Activated gamma-delta T cell (primary cell): ENCODE measurements around the gene RERE.
"Not testable (repeated sequence)": the region's sequence is repeated elsewhere in the genome, so short reads cannot be mapped to it uniquely, and the experiment has no call there.

Source experiments
- DNase-seq: peaks from one replicate; lab custom pipeline; 2025; lab: John Stamatoyannopoulos, UW

Gene RERE

DNA sequence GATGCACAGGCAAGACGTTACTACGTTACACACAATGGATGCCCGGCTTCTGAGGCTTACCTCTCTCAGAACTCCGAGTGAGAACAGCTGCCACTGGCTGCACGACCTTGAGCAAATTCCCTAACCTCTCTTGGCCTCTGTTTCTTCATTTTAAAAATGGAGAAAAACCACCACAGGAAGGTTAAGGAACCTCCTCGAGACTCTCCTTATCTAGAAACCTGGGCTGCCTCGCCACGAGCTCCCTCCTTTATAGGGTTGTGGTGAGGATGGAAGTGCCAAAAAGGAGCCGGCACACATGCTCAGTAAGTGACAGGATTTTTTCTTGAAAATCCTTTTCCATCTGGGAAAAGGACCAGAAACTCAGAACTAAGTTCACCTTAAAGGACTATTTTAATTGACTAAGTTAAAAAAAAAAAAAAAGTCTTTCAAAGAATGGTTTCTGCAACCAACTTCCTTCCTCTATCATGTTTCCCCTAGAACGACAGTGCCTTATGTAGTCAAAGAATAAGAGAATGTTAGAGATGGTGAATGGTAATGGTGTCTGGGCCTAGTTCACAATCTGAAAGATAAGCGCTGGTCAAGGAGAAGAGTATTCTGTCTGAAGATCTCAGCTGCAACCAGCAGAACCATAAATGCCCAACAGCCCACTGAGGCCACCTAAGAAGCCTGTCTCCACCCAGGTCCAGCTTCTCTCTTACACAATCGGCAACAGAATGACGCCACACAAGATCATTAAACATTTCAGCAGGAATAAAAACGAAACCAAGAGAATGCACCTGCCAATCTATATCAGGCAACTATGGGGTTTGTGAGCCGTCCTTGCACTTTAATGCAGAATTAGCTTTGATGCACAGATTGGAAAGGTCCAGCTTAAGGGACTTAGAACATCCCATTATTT, 434.6 kb downstream of the RERE start:
- DNase-seq, result no peak

- no peak for DNase-seq
These were observed 435.4 kb downstream of the RERE start for GRCh38 chr1:8382051-8382505.

DNA sequence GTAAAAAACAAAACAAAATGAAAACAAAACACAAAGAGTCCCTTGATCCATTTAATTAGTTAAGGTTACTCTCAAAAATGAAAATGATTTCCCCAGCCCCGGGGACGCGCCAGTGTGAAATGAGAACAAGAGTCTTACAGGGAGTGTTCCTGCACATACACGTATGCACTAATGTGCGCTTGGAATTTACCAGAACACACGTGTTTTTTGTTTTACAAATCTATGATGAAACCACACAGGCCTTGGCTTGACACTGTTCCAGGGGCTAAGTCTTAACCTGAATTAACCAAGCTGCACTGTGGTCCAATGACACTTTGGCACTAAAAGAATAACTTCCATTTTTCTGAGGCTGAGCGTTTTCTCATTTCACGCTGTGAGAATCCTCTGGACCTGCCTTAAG, 435.8 kb downstream of the RERE start:
- DNase-seq, result no peak

- DNase-seq, result not testable (repeated sequence)
These were observed 437.1 kb downstream of the RERE start for GRCh38 chr1:8380310-8380709.

- DNase-seq, result no peak
These were observed 437.8 kb downstream of the RERE start for GRCh38 chr1:8379513-8380186.

DNA sequence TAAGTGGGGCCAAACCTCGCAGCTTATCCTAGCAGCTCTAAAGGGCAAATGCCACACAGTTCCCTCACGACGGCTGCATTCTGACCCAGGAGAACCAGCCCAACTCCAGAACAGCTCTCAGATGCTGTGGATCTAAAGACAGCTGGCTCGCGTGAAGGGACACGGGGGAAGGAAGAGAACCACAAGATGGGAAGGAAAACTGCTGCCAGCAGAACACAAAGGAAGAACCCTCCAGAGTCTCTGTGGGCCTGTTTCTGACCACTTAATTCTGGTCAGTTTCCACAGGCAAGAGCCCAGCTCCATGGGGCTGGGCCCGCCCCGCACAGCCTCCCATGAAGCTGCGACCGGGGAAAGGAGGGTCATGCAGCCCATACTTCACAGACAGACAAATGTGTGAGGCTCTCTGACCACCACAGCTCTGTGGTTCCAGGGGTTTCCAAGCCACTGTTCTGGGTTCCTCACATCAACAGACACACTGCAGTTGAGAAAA, 438.4 kb downstream of the RERE start:
- DNase-seq, result no peak

DNA sequence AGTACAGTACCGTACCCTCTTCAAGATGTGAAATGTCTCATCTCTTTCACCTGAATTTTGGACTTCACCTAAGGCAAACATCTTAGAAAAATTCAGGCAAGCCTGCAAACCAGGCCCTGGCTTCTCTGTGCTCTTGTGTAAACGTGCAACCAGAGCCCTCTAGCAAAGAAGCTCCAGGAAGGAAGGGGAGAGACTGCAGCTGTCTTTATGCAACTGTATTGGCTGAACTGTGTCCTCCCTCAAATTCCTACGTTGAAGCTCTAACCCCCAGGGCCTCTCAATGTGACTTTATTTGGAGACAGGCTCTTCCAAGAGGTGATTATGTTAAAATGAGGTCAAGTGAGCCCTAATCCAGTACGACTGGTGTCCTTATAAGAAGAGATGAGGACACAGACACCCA, 439.3 kb downstream of the RERE start:
- no peak for DNase-seq

DNA sequence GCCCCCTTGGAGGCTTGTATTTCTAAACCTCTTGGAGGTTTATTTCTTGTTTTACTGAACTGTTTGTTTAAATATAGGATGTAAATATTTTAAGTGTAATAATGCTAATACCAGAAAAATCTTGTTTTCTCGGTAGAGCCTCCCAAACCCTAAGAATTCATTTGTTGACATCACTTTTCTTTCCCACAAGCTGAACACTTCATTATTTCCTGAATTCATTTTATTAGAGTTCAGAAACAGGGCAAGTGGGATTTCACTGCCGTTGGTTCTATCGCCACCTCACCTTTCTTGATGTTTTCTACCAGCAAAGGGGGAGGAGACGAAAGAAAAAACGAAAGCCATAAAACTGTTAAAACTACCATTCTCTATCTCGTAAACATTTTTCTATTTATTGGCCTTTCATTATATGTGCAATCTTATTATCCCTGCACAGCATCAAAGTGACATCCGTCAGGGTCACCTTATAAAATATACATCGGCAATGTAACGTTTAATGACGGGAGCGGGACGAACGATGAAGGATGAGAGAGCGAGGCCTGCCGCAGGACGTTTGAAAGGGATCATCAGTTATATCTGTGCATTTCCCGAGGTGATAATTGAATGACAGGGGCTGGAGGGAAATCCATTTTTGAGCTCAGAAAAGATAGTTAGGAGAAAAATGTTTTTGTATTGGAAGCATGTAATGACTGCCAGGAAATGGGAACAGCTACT, 440.0 kb downstream of the RERE start:
- DNase-seq, result no peak

- no peak for DNase-seq
These were observed 441.0 kb downstream of the RERE start for GRCh38 chr1:8376358-8376840.

GRCh38 chr1:8374812-8375211, 442.6 kb downstream of the RERE start:
- no peak for DNase-seq

GRCh38 chr1:8374356-8374755, 443.1 kb downstream of the RERE start:
- no peak for DNase-seq

GRCh38 chr1:8373581-8374241, 443.7 kb downstream of the RERE start:
- no peak for DNase-seq

GRCh38 chr1:8373125-8373524, 444.3 kb downstream of the RERE start:
- DNase-seq, result no peak

DNA sequence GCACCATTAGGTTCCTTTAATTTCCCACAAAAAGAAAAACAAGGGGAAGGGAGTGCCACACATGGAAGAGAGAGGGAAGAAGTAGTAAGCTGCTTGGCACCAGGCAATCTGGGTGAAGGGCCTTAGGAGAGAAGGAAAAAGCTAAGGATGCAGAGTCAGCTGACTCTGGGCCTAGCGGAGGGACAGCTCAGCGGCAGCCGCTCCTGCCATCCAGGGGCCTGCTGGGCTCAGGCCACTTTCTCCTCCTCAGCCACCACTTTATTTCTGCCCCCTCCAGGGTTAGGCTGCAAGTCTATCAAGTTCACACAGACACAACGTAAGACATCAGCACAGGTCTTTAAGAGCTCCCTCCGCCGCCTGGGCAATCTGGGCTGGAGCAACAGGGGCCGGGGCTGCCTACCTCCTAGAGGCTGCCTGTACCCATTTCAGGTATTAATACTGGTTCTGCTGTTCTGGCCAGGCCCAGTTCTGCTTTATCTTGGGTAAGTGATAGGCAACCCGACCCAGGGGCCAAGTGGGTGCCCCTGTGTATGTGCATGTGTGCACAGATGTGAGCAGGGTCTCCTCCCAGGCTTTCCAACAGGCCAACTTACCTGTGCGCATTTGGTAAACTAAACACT, 446.0 kb downstream of the RERE start:
- DNase-seq, result no peak

GRCh38 chr1:8370905-8371315, 446.5 kb downstream of the RERE start:
- DNase-seq, result no peak

GRCh38 chr1:8370046-8370881, 447.2 kb downstream of the RERE start:
- no peak for DNase-seq

GRCh38 chr1:8368956-8369639, 448.3 kb downstream of the RERE start:
- DNase-seq, result no peak

DNA sequence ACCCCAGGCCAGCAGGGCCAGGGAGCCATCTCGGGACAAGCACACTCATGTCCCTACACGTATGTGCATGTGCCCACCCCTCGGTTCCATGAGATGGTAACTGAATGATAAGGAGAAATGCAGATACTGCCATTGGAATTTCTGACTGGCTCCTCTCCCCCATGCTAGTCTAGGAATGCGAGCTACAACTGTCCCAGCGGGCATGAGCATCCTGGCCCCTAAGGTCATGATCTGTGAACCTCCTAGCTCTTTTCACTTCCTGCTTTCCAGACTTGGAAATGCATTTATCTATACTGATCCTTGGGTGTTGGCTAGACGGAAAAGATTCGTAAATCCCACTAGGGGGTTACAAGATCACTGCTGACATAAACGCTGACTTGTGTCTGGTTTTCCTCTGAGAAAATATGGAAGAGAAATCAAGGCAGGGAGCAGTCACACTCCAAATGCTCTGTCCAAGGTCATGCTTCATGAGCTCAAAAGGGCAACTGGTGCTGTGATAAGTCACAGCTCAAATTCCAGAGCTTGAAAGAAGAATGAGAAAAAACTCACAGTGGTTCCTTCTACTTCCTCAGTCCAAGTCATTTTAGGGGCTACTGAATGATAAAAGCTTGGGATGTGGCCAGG, 449.8 kb downstream of the RERE start:
- DNase-seq, result no peak

DNA sequence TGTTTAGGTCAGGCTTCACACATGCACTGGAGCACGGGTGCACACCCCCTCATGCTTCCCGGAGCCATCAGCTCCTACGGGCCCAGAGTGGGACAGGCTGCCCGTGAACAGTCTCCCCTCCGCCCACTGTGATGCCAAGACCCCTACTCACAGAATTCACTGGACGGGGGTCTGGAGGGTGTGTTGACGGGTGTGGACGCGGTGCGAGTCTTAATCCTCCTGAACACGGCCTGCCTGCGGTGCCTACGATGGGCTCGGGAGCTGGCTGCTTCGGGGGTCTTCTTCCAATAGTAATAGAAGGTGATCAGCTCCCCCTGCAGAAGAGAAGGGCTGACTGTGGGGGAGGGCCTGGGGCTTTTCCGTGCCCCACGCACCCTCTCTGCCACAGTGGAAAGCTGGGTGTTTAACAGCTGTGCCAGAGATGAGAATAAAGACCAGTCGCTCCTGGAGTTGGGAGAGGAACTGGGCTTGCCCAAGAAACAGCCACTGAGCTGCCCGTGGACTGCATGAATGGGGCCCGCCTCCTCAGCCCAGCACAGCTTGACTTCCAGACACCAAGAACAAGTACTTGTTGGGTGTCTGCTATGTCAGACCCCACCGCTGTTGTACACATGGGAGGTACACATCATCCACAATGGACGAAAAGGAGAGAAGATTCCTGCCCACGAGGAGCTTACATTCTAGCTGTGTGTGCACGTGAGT, 451.6 kb downstream of the RERE start:
- DNase-seq, result no peak
